IMR-90 (cell line): ENCODE measurements around the gene IL1RAPL1. TPM values are rescaled to one million over a fixed set of nuclear protein-coding genes. Genes with fewer than 3 reads are reported as not detected.

Source experiments
- ATAC-seq: fragments of 200-7000 bp; cut with Tn5 transposase; 2 replicates; pipeline ENCODE4 v1.9.1; 2020; ENCODE audit warnings: low read depth, mild to moderate bottlenecking, moderate library complexity
- BruUV-seq: library from RNA; stranded (reverse); fragments of 400-500 nt; replicated peaks from 2 replicates; lab custom pipeline; 2021; lab: Mats Ljungman, UMichigan
- CTCF ChIA-PET: fragments of 300-600 bp; formaldehyde crosslinking; extraction: SDS; loops from one replicate; lab custom pipeline; 2021; ENCODE audit warnings: antibody characterized with exemption; lab: Yijun Ruan, JAX
- POLR2A ChIA-PET: fragments of 300-600 bp; sonication (Branson Sonifier 250); formaldehyde crosslinking; loops from one replicate; lab custom pipeline; 2022; ENCODE audit warnings: antibody characterized with exemption; ENCODE audit not compliant: unreplicated experiment; lab: Charles Lee
- DNase-seq: peaks from one replicate; pipeline ENCODE4 v3.0.0; 2013
- H2AFZ ChIP-seq: replicated peaks from 2 replicates; pipeline ENCODE3; 2013; ENCODE audit warnings: low read length, mild to moderate bottlenecking; ENCODE audit not compliant: poor library complexity
- H2AK5ac ChIP-seq: 2 replicates; pipeline ENCODE4 v1.6.1; 2013; ENCODE audit warnings: low read depth, low read length, inconsistent platforms
- H2AK9ac ChIP-seq: replicated peaks from 2 replicates; pipeline ENCODE3; 2013; ENCODE audit warnings: mild to moderate bottlenecking, low read depth, low read length, moderate library complexity; ENCODE audit not compliant: poor library complexity
- H2BK120ac ChIP-seq: 2 replicates; pipeline ENCODE4 v1.6.1; 2013; ENCODE audit warnings: low read depth, low read length, inconsistent platforms
- H2BK15ac ChIP-seq: 3 replicates; pipeline ENCODE4 v1.6.1; 2013; ENCODE audit warnings: low read depth, low read length, inconsistent platforms
- H2BK20ac ChIP-seq: 2 replicates; pipeline ENCODE4 v1.6.1; 2013; ENCODE audit warnings: low read depth, mild to moderate bottlenecking, inconsistent platforms, low read length, moderate library complexity
- H2BK5ac ChIP-seq: 2 replicates; pipeline ENCODE4 v1.6.1; 2013; ENCODE audit warnings: mild to moderate bottlenecking, low read depth, low read length, inconsistent platforms; ENCODE audit not compliant: poor library complexity, severe bottlenecking
- H3K14ac ChIP-seq: replicated peaks from 2 replicates; pipeline ENCODE4 v1.6.1; 2013; ENCODE audit warnings: low read depth, low read length, inconsistent platforms
- H3K18ac ChIP-seq: 2 replicates; pipeline ENCODE4 v1.6.1; 2013; ENCODE audit warnings: low read depth, low read length, control low read depth
- H3K23ac ChIP-seq: 2 replicates; pipeline ENCODE4 v1.6.1; 2013; ENCODE audit warnings: low read depth, low read length, inconsistent platforms
- H3K27ac ChIP-seq: 2 replicates; pipeline ENCODE4 v1.5.1; 2013; ENCODE audit warnings: mild to moderate bottlenecking, control low read depth, low read length; ENCODE audit not compliant: insufficient read depth
- H3K27me3 ChIP-seq: 2 replicates; pipeline ENCODE4 v1.6.1; 2013; ENCODE audit warnings: low read length; ENCODE audit not compliant: control insufficient read depth, insufficient read depth
- H3K36me3 ChIP-seq: 2 replicates; pipeline ENCODE4 v1.6.1; 2013; ENCODE audit warnings: low read length, mixed read lengths; ENCODE audit not compliant: control insufficient read depth, insufficient read depth
- H3K4ac ChIP-seq: 2 replicates; pipeline ENCODE4 v1.6.1; 2013; ENCODE audit warnings: low read depth, low read length, inconsistent platforms
- H3K4me1 ChIP-seq: 2 replicates; pipeline ENCODE4 v1.6.1; 2013; ENCODE audit warnings: low read length, mixed read lengths; ENCODE audit not compliant: control insufficient read depth, insufficient read depth
- H3K4me2 ChIP-seq: 2 replicates; pipeline ENCODE4 v1.6.1; 2013; ENCODE audit warnings: low read depth, mild to moderate bottlenecking, control low read depth, low read length, moderate library complexity
- H3K4me3 ChIP-seq: 2 replicates; pipeline ENCODE4 v1.5.1; 2013; ENCODE audit warnings: low read depth, mild to moderate bottlenecking, control low read depth, low read length, moderate library complexity; ENCODE audit not compliant: insufficient read depth
- H3K56ac ChIP-seq: 2 replicates; pipeline ENCODE4 v1.6.1; 2013; ENCODE audit warnings: low read length, inconsistent platforms; ENCODE audit not compliant: insufficient read depth; ENCODE audit errors: extremely low read depth
- H3K79me1 ChIP-seq, 2 experiments: 2 replicates each; pipeline ENCODE4 v1.6.1; 2013; ENCODE audit warnings: low read length in 2 of 2, inconsistent platforms in 1 of 2, low read depth in 1 of 2
- H3K9ac ChIP-seq: 2 replicates; pipeline ENCODE4 v1.6.1; 2013; ENCODE audit warnings: low read depth, low read length, control low read depth
- H3K9me1 ChIP-seq: 2 replicates; pipeline ENCODE4 v1.6.1; 2013; ENCODE audit warnings: low read length, inconsistent platforms; ENCODE audit not compliant: insufficient read depth
- H3K9me3 ChIP-seq: 2 replicates; pipeline ENCODE4 v1.6.1; 2013; ENCODE audit warnings: low read length; ENCODE audit not compliant: control insufficient read depth, insufficient read depth
- H4K20me1 ChIP-seq: 2 replicates; pipeline ENCODE4 v1.6.1; 2013; ENCODE audit warnings: low read length, inconsistent platforms; ENCODE audit not compliant: insufficient read depth
- H4K5ac ChIP-seq: 2 replicates; pipeline ENCODE4 v1.6.1; 2013; ENCODE audit warnings: mild to moderate bottlenecking, low read depth, low read length, control low read depth
- H4K8ac ChIP-seq, 2 experiments: 2 replicates each; pipeline ENCODE4 v1.6.1; 2013; ENCODE audit warnings: low read depth in 2 of 2, low read length in 2 of 2, control low read depth in 1 of 2, inconsistent platforms in 1 of 2
- H4K91ac ChIP-seq: 2 replicates; pipeline ENCODE4 v1.6.1; 2013; ENCODE audit warnings: low read depth, low read length, inconsistent platforms; ENCODE audit not compliant: insufficient read depth
- BHLHE40 ChIP-seq: fragments of 150-350 bp; IDR thresholded peaks from 2 replicates; pipeline ENCODE4 v1.6.1; 2016; ENCODE audit warnings: mild to moderate bottlenecking, low read depth, low read length
- CEBPB ChIP-seq: IDR thresholded peaks from 2 replicates; pipeline ENCODE4 v1.6.1; 2012; ENCODE audit warnings: low read depth, low read length, improper control_type of control experiment
- CHD1 ChIP-seq: IDR thresholded peaks from 2 replicates; pipeline ENCODE4 v1.6.1; 2012; ENCODE audit warnings: low read depth, low read length, improper control_type of control experiment
- CTCF ChIP-seq: conservative IDR thresholded peaks from 2 replicates; pipeline ENCODE4 v1.5.1; 2012; ENCODE audit warnings: mild to moderate bottlenecking, low read depth, low read length, improper control_type of control experiment
- FOS ChIP-seq: fragments of 150-350 bp; IDR thresholded peaks from 2 replicates; pipeline ENCODE4 v1.6.1; 2016; ENCODE audit warnings: low read depth, low read length
- MAFK ChIP-seq: IDR thresholded peaks from 2 replicates; pipeline ENCODE4 v1.6.1; 2012; ENCODE audit warnings: low read depth, low read length, improper control_type of control experiment
- MAZ ChIP-seq: IDR thresholded peaks from 2 replicates; pipeline ENCODE4 v1.6.1; 2012; ENCODE audit warnings: low read depth, mild to moderate bottlenecking, low read length, improper control_type of control experiment, moderate library complexity, borderline replicate concordance
- MXI1 ChIP-seq: IDR thresholded peaks from 2 replicates; pipeline ENCODE4 v1.6.1; 2012; ENCODE audit warnings: low read depth, mild to moderate bottlenecking, low read length, moderate library complexity, borderline replicate concordance
- NFE2L2 ChIP-seq: fragments of 150-350 bp; IDR thresholded peaks from 2 replicates; pipeline ENCODE4 v1.6.1; 2016; ENCODE audit warnings: low read depth, mild to moderate bottlenecking, low read length
- POLR2A ChIP-seq: IDR thresholded peaks from 2 replicates; pipeline ENCODE4 v1.6.1; 2012; ENCODE audit warnings: mild to moderate bottlenecking, low read depth, low read length
- RAD21 ChIP-seq: IDR thresholded peaks from 2 replicates; pipeline ENCODE4 v1.6.1; 2012; ENCODE audit warnings: low read length, improper control_type of control experiment
- RCOR1 ChIP-seq: IDR thresholded peaks from 2 replicates; pipeline ENCODE4 v1.6.1; 2012; ENCODE audit warnings: mild to moderate bottlenecking, low read length, improper control_type of control experiment; ENCODE audit not compliant: insufficient replicate concordance
- RFX5 ChIP-seq: IDR thresholded peaks from 2 replicates; pipeline ENCODE4 v1.8.0; 2012; ENCODE audit warnings: low read depth, mild to moderate bottlenecking, low read length, moderate library complexity
- SMC3 ChIP-seq: fragments of 150-350 bp; IDR thresholded peaks from 2 replicates; pipeline ENCODE4 v1.6.1; 2016; ENCODE audit warnings: low read depth, mild to moderate bottlenecking, antibody characterized with exemption, low read length, moderate library complexity
- USF2 ChIP-seq: fragments of 150-350 bp; IDR thresholded peaks from 2 replicates; pipeline ENCODE4 v1.6.1; 2017; ENCODE audit warnings: mild to moderate bottlenecking, antibody characterized with exemption, low read length, low read depth
- WGBS, 2 experiments: methylation state at CpG; one replicate each; pipeline versions ENCODE4 v1.1.5 to v1.1.7; 2013; ENCODE audit warnings: missing lambda C conversion rate in 2 of 2; ENCODE audit not compliant: insufficient read length in 1 of 2; ENCODE audit errors: extremely low coverage in 2 of 2; 5-methylcytosine and 5-hydroxymethylcytosine counted together
- dilution Hi-C: fragments of 300-500 bp; cut with HindIII; formaldehyde crosslinking; loops from one replicate; pipeline ENCODE4 v1.14.3; 2018; ENCODE audit warnings: low sequenced_read_pairs; ENCODE audit not compliant: unreplicated experiment
- in situ Hi-C: fragments of 300-500 bp; cut with MboI; formaldehyde crosslinking; loops from 3 replicates; pipeline ENCODE4 v1.14.3; 2019; ENCODE audit warnings: low sequenced_read_pairs, inconsistent platforms, mixed read lengths
- intact Hi-C: fragments of 100-400 bp; cut with micrococcal nuclease; formaldehyde crosslinking; loops from 2 replicates; pipeline ENCODE4 v1.10.0; 2022
- polyA plus RNA-seq, 3 experiments: library from polyadenylated mRNA; depleted of rRNA; stranded (reverse); fragments of >200 nt; gene quantifications; 2 replicates each; pipeline ENCODE4 v1.2.3, GENCODE V29; 2012; ENCODE audit warnings: low replicate concordance in 1 of 3
- total RNA-seq: library from RNA; depleted of rRNA; stranded (reverse); fragments of >200 nt; gene quantifications from 2 replicates; pipeline ENCODE4 v1.2.3, GENCODE V29; 2012
- TF ChIP-seq, protein P1 (sequence below): fragments of 150-350 bp; IDR thresholded peaks from 2 replicates; pipeline ENCODE4 v1.6.1; 2016; ENCODE audit warnings: low read depth, mild to moderate bottlenecking, low read length, moderate library complexity, borderline replicate concordance

Gene IL1RAPL1
- total and polyA plus RNA-seq, 2 of the 4 experiments (the other 2 are of a cell fraction), result 1.5 to 9.0 TPM

DNA sequence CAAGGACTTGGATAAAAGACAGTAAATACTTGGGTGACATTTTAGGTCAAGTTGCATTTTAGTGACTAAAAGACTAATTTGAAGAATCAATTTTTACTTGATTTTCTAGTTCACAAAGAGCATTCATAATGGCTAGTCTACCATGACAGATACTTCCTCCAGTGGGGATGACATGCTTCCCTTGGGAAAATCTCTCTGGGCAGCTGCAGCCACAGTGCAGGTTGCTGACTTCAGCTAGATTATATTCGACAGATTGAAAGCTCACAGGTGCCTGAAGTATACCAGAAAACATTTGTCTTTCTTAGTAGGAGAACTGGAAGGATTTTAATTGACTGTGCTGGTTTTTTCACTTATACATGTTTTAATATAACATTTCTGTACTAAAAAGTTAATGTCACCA is 1418.6 kb downstream of the IL1RAPL1 start:
- no peak overlapping the region for H3K9ac ChIP-seq
- no peak overlapping the region for H3K4me3 ChIP-seq
- no peak overlapping the region for H3K4ac ChIP-seq
- no peak overlapping the region for H4K91ac ChIP-seq
- H2BK15ac ChIP-seq, result no peak overlapping the region
- H2BK120ac ChIP-seq, result no peak overlapping the region
- H2BK5ac ChIP-seq, result no peak overlapping the region
- H2AK9ac ChIP-seq, result no peak overlapping the region
- H3K18ac ChIP-seq, result no peak overlapping the region
- H3K79me1 ChIP-seq, result no peaks in the 10 kb centered on the region
- H3K36me3 ChIP-seq, result no peaks in the 10 kb centered on the region
- no peak overlapping the region for H3K14ac ChIP-seq
- DNase-seq, result no peak
- H3K4me1 ChIP-seq, result no peaks in the 10 kb centered on the region
- no peak overlapping the region for H3K23ac ChIP-seq
- no peak for ATAC-seq
- dilution Hi-C loops, result no loop called here
- H3K27ac ChIP-seq, result no peak overlapping the region
- no peak overlapping the region for H4K8ac ChIP-seq
- BruUV-seq, result no TSS peak
- in situ Hi-C loops, result no loop called here
- TF ChIP-seq RAD21 (no peak), CTCF (no peak), RFX5 (no peak), BHLHE40 (no peak), USF2 (no peak), RCOR1 (no peak), NFE2L2 (no peak), MXI1 (no peak), MAZ (no peak), SMC3 (no peak), CEBPB (no peak), FOS (no peak), CHD1 (no peak), MAFK (no peak), POLR2A (no peak)
- TF ChIP-seq, protein P1, sequence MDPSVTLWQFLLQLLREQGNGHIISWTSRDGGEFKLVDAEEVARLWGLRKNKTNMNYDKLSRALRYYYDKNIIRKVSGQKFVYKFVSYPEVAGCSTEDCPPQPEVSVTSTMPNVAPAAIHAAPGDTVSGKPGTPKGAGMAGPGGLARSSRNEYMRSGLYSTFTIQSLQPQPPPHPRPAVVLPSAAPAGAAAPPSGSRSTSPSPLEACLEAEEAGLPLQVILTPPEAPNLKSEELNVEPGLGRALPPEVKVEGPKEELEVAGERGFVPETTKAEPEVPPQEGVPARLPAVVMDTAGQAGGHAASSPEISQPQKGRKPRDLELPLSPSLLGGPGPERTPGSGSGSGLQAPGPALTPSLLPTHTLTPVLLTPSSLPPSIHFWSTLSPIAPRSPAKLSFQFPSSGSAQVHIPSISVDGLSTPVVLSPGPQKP, result no peak
- no peaks in the 10 kb centered on the region; the same call in 1 of the 2 replicates for H3K27me3 ChIP-seq
- ChIA-PET CTCF (no interaction called here), POLR2A (no interaction called here)
- no peak overlapping the region for H2AK5ac ChIP-seq
- no peaks in the 10 kb centered on the region for H4K20me1 ChIP-seq
- WGBS, 2 experiments, result no CpG with 5 or more reads among the region's 1 CpG
- no peaks in the 10 kb centered on the region for H3K9me3 ChIP-seq
- intact Hi-C loops, result no loop called here
- H3K9me1 ChIP-seq, result no peaks in the 10 kb centered on the region
- no peak overlapping the region for H2AFZ ChIP-seq
- no peak overlapping the region for H2BK20ac ChIP-seq
- no peak overlapping the region for H3K4me2 ChIP-seq
- H4K5ac ChIP-seq, result no peak overlapping the region
- no peak overlapping the region for H3K56ac ChIP-seq
